HL-60 (cell line): Measurements from ENCODE around the gene WDR4.

ENCODE experiments used
- CTCF ChIP-seq: IDR thresholded peaks from one replicate; pipeline ENCODE4 v1.5.1; 2011; ENCODE audit warnings: low read length, control low read depth, inconsistent platforms; ENCODE audit not compliant: insufficient read depth
- SPI1 ChIP-seq: IDR thresholded peaks from 2 replicates; pipeline ENCODE4 v1.6.1; 2012; ENCODE audit warnings: low read depth, mild to moderate bottlenecking, borderline replicate concordance

- TF ChIP-seq SPI1: no peak
- no peak for TF ChIP-seq CTCF
Measured at GRCh38 chr21:42845296-42845965, 33.9 kb downstream of the WDR4 start.
